ENCODE data around the gene PUM1.

DNA sequence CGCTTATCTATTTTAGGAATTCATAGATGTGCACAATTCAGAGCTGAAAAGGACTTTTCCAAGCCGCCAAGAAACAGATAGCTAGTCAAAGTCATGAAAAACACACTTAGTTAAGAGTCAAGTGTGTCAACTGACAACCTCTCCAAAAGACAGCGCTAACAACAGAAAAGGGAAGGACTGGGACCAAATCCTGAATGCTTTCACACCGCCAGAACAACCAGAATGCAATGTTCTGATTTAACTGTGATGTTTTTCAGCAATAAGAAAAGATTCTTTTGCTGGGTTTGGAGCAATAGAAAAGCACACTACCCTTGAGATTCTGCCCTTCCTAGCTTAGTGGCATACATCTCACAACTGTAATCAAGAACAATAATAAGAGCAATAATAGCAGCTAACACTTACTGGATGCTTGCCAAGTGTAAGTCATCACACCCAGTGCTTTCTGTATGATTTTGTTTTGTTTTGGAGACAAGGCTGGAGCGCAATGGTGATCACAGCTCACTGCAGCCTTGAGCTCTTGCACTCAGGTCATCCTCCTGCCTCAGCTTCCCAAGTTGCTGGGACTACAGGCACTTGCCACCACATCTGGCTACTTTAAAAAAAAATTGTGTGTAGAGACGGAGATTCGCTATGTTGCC, 123.1 kb downstream of the PUM1 start:
- TF ChIP-seq CEBPB (IDR thresholded peaks at IDR 0.05; ENCODE audit: borderline replicate concordance in 1 of 2, low read depth in 2 of 2, low read length in 2 of 2): no peak
- TF ChIP-seq CTCF (IDR thresholded peaks at IDR 0.05 in 2 of 3, conservative IDR thresholded peaks at IDR 0.05 in 1 of 3; ENCODE audit: control insufficient read depth in 2 of 3, extremely low read depth in 1 of 3, insufficient read depth in 1 of 3, low read depth in 3 of 3, low read length in 3 of 3): no peak
- TF ChIP-seq EP300 (IDR thresholded peaks at IDR 0.05; ENCODE audit: borderline replicate concordance in 1 of 2, control insufficient read depth in 1 of 2, low read depth in 2 of 2, low read length in 2 of 2): no peak
- TF ChIP-seq LARP7 (IDR thresholded peaks at IDR 0.05): no peak
- no peak for TF ChIP-seq MYC (IDR thresholded peaks at IDR 0.05; ENCODE audit: insufficient read depth, insufficient read length, insufficient replicate concordance, low read length, severe bottlenecking)
- TF ChIP-seq DPF2 (IDR thresholded peaks at IDR 0.05): no peak
- TF ChIP-seq EZH2 (IDR thresholded peaks at IDR 0.05; ENCODE audit: borderline replicate concordance, control insufficient read depth, low read depth, low read length): no peak

Data from GM12878 (cell line).